GM18870 (cell line): ENCODE results near the gene TTYH3.

Experiments
- ATAC-seq: cut with Tn5 transposase; IDR thresholded peaks from one replicate; pipeline ENCODE4 v1.9.1; 2021; ENCODE audit warnings: moderate library complexity; ENCODE audit not compliant: unreplicated experiment

TTYH3 gene

DNA sequence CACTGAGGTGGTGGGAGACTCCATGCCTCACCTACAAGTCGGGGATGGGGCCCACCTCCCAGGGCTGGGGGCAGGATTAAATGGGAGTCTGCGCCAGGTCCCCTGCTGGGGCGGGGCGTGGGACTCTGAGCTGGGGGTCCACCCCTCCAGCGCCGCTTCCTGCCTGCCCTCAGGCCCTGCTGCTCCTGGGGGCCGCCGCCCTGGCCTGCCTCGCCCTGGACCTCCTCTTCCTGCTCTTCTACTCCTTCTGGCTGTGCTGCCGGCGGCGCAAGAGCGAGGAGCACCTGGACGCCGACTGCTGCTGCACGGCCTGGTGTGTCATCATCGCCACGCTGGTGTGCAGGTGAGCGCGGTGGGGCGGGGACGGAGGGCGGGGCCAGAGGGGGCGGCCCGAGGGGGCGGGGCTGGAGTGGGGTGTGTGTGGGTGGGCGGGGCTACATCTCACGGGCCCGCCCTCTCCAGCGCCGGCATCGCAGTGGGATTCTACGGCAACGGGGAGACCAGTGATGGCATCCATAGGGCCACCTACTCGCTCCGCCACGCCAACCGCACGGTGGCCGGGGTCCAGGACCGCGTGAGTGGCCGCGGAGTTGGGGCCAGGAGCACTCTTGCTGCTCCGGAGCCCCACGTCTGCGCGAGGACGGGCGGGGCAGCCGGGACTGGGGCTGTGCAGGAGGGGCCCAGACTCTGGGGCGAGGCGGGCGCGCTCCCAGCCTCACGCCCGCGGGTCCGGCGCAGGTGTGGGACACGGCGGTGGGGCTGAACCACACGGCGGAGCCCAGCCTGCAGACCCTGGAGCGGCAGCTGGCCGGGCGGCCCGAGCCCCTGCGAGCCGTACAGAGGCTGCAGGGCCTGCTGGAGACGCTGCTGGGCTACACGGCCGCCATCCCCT lies 15.1 kb downstream of the TTYH3 start:
- ATAC-seq: no peak

GRCh38 chr7:2647594-2648172 lies 15.9 kb downstream of the TTYH3 start:
- ATAC-seq: no peak

DNA sequence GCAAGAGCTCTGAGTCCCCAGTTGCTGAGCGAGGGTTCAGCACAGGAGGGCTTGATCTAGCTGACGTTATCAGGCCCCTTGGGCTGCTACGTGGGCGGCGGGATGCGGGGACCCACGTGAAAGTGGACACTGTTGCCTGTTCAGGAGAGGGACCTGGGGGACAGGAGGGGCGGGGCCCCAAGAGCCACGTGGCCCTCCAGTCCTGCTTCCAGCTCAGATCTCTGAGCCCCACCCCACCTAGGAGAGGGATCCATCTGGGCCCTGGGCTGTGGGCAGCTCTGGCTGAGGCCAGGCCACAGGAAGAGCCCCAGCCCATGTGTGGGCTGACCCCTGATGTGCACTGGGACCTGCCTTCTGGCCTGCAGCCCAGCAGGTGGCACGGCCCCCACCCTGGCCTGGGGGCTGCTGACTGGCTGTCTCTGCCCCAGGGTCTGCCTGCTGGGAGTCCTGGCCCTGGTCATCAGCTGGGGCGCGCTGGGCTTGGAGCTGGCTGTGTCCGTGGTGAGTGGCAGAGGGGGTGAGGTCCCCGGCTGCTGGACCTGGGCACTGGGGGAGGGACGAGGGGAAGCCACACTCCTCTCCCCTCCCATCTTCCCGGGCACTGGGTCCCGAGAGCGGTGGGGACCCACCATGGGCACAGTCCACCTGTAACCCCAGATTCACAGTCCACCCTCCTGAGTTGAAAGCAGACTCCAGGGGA lies 17.5 kb downstream of the TTYH3 start:
- ATAC-seq: no peak

- no peak for ATAC-seq
Observed at GRCh38 chr7:2649991-2650390, 18.2 kb downstream of the TTYH3 start.

DNA sequence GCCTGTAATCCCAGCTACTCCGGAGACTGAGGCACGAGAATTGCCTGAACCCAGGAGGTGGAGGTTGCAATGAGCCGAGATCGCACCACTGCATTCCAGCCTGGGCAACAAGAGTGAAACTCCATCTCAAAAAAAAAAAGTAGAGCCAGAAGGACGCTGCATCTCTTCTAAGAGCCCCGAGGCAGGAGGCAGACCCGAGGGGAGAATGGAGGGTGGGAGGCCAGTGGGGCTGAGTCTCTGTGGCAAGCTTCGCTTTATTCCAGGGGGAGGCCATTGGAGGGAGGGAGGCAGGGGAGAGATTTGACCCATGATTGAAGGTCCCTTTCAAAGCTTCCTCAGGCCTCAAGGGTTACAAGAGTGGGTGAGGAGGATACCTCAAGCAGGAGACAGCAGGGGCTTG lies 18.7 kb downstream of the TTYH3 start:
- no peak for ATAC-seq

DNA sequence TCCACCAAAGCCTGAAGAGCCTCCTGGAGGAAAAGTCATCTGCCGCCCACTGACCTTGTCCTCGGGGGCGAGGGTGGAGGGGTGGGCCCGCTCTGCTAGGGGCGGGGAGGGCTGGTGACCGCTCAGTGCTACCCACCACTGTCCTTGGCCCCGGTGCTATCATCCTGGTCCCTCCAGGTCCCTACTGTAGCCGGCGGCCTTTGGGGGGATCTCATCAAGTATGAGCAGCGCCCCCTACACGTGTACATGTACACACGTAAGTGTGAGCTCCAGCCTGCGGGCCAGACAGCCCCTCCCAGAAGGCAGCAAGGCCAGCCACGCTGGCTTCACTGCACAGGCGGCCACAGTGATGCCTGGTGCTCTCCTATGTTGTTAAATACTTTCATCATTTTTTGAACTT lies 19.6 kb downstream of the TTYH3 start:
- no peak for ATAC-seq

DNA sequence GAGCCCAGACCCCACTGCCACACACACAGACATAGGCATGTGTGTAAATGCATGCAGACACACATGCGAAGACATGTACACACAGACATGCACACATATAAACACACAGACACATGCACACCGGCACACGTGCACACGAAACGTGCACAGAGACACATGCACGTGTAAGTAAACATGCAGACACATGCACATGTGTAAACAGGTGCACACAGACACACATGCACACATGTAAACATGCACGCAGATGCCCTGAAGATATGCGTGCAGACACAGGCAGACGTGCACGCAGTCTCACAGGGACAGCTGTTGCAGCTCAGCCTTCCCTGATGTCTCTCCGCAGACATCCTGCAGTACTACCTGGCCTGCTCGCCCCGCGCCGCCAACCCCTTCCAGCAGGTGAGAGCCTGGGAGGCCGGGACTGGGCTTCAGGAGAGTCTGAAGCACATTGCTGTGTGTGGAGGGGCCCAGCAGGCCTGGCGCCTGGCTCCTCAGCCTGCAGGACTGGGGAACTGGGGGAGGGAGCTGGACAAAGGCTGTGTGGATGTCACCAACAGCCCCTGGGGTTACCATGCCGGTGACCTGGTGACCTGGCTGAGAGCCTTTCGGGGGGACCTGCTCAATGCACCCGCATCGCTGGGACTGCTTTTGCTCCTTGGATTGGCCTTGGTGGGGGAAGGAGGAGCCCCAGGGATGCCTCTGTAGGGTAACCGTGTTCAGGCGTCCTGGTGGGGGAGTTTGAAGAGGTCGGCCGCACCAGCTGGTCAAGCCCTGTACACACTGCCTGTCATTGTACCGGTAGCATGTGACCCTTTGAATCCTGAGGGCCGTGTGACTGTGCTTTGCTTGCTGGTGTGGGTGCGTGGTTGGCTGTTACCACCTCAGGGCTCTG lies 20.3 kb downstream of the TTYH3 start:
- no peak for ATAC-seq

GRCh38 chr7:2652736-2653060 lies 20.9 kb downstream of the TTYH3 start:
- ATAC-seq: no peak

DNA sequence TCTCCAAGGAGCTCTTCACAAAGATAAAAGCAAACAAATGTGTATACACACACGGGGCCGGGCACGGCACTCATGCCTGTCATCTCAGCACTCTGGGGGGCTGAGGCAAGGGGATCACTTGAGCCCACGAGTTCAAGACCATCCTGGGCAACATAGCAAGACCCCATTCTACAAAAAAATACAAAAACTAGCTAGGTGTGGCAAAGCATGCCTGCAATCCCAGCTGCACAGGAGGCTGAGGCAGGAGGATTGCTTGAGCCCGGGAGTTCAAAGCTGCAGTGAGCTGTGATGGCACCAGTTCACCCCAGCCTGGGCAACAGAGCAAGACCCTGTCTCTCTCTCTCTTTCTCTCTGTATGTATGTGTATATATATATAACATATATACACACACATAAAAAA lies 22.3 kb downstream of the TTYH3 start:
- ATAC-seq: no peak

DNA sequence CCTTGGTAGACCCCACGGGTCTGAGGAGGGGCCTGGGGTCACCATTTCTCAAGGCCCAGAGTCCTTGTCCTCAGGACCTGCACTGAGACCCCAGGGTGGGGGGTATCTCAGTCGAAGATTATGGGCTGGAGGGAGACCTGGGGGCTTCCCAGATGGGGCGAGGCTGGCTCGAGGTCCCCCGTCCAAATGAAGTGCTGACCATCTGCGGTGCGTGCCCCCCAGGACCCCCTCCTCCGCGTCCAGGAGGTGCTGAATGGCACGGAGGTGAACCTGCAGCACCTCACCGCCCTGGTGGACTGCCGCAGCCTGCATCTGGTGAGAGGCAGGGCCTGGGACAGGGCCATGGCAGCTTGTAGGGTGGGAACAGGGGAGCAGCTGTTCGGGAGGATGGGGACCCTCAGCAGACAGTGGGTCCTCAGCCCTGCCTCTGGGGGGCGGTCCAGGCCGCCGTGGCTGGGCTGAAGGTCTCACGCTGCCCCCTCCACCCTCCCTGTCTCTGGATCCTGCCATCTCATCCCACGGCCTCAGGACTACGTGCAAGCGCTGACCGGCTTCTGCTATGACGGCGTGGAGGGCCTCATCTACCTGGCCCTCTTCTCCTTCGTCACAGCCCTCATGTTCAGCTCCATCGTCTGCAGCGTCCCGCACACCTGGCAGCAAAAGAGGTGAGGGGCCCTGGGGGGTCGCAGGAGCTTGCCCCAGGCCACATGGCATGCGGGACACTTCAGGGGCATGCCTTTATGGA lies 24.3 kb downstream of the TTYH3 start:
- ATAC-seq: no peak

DNA sequence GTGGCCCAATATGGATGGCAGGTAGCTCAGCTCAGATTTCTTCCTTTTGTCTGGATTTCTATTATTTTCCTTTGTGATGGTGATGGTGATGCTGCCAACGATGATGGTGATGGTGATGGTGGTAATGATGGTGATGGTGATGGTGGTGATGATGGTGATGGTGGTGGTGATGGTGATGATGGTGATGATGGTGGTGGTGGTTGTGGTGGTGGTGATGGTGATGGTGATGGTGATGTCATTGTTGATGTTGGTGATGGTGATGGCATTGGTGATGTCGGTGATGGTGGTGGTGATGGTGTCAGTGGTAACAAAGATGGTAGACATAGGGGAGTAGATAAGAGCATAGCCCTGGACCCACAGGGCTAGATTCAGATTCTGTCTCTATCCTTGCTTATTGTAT lies 25.4 kb downstream of the TTYH3 start:
- ATAC-seq: no peak

DNA sequence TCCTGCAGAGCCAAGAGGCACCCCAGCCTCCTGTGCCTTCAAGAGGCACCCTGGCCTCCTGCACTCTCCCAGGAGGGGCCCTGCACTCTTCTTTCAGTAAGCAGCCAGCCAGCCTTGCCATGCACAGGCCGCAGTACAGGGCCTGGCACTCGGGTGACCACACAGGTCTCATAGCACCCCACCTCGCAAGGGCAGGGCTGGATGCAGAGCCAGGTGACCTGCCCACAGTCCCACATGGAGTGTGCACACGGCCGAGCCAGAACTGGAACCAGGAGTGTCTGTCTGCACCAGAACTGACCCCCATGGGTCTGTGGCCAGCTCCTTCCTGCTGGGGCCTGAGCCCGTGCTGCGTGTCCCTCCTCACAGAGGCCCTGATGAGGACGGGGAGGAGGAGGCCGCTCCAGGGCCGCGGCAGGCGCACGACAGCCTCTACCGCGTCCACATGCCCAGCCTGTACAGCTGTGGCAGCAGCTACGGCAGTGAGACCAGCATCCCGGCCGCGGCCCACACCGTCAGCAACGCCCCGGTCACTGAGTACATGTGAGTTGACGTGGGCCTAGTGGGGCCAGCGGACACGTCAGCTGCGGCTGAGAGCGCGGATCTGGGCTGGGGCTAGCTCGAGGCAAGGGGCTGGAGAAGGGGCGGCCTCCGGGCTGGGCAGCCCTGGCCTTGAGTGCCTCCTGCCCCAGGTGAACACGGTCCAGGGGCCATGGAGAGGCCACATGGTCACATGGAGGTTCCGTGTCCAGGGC lies 26.3 kb downstream of the TTYH3 start:
- ATAC-seq: no peak

- no peak for ATAC-seq
Observed at GRCh38 chr7:2658941-2659340, 27.2 kb downstream of the TTYH3 start.

- ATAC-seq: no peak
Observed at GRCh38 chr7:2659556-2660358, 28.0 kb downstream of the TTYH3 start.

DNA sequence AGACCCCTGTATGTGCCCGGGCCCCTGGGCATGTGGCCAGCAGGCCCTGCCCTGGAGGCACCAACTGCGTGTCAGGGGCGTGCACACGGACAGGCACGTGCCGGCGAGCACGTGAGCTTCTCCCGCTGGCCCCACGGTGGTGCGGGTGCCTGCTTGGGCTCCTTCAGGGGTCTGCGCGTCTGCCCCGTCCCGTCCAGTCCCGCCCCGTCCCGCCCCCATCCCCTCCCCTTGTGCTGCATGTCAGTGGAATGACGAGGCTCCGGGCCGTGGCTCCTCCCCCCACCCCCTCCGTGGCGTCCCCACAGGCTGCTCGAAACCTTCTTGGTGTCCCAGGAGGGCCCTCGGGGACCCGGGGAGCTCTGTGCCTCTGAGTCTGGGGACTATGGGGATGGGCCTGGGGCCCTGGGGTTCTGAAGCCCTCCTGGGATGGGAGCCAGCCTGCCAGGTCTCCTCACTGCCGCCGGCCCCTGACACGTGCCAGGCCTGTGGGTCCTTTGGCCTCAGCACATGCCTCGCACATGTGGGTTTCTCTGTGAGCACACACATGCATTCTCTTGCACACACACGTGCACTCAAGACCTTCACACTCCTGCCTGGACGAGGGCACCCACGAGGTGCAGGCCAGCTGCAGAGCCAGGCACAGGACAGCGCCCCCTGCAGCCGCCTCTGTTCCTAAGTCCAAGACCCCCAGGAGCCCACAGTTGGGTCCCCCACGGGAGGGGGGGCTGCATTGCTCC lies 28.7 kb downstream of the TTYH3 start:
- no peak for ATAC-seq

DNA sequence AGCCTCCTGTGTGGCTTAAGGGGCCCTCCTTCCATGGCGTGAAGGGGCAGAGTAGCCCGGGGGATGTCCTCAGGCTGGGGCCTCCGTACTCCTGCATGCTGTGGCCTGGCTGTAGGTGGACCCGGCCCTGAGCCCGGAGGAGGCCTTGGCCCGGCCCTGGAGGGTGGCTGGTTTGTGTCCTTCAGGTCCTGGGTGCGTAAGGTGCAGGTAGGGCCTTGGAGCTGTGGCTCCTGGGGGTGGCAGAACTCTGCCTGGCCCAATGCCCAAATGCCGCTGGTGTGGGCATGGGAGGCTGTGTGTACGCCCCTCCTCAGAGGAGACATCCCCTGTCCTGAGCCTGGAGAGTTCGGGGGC lies 29.3 kb downstream of the TTYH3 start:
- no peak for ATAC-seq

- ATAC-seq: no peak
Observed at GRCh38 chr7:2661602-2662272, 30.0 kb downstream of the TTYH3 start.
